H9 (cell line): ENCODE results near the gene THSD7A. TPM values are rescaled to one million over a fixed set of nuclear protein-coding genes. Genes with fewer than 3 reads are reported as not detected.

ENCODE experiments used
- DNase-seq: peaks from one replicate; pipeline ENCODE4 v3.0.0-alpha.2; 2017
- H2AFZ ChIP-seq: one replicate; pipeline ENCODE4 v1.6.1; 2013; ENCODE audit warnings: mild to moderate bottlenecking, low read length, control low read depth, moderate library complexity
- H2AK5ac ChIP-seq: 2 replicates; pipeline ENCODE4 v1.6.1; 2013; ENCODE audit warnings: low read length, control low read depth, mixed read lengths; ENCODE audit not compliant: insufficient read length
- H2BK120ac ChIP-seq: one replicate; pipeline ENCODE4 v1.6.1; 2013; ENCODE audit warnings: low read depth, mild to moderate bottlenecking, low read length, control low read depth, inconsistent platforms; ENCODE audit not compliant: poor library complexity, severe bottlenecking
- H2BK12ac ChIP-seq: 2 replicates; pipeline ENCODE4 v1.6.1; 2013; ENCODE audit warnings: low read length, control low read depth, mixed read lengths, low read depth; ENCODE audit not compliant: insufficient read length
- H2BK15ac ChIP-seq: 2 replicates; pipeline ENCODE4 v1.6.1; 2013; ENCODE audit warnings: low read depth, low read length, control low read depth
- H2BK20ac ChIP-seq: one replicate; pipeline ENCODE4 v1.6.1; 2013; ENCODE audit warnings: low read depth, mild to moderate bottlenecking, low read length, control low read depth, inconsistent platforms; ENCODE audit not compliant: poor library complexity, severe bottlenecking
- H2BK5ac ChIP-seq: 2 replicates; pipeline ENCODE4 v1.6.1; 2013; ENCODE audit warnings: low read length, control low read depth, mixed read lengths; ENCODE audit not compliant: insufficient read length
- H3K14ac ChIP-seq: 2 replicates; pipeline ENCODE4 v1.6.1; 2013; ENCODE audit warnings: low read length, control low read depth; ENCODE audit not compliant: insufficient read depth
- H3K18ac ChIP-seq: 2 replicates; pipeline ENCODE4 v1.6.1; 2013; ENCODE audit warnings: low read depth, mild to moderate bottlenecking, mixed read lengths, low read length, control low read depth; ENCODE audit not compliant: insufficient read length
- H3K23ac ChIP-seq: 2 replicates; pipeline ENCODE4 v1.6.1; 2013; ENCODE audit warnings: low read length, control low read depth, mixed read lengths, low read depth; ENCODE audit not compliant: insufficient read length
- H3K23me2 ChIP-seq: 2 replicates; pipeline ENCODE4 v1.6.1; 2013; ENCODE audit warnings: low read depth, mild to moderate bottlenecking, mixed read lengths, low read length, control low read depth; ENCODE audit not compliant: insufficient read length, poor library complexity, severe bottlenecking
- H3K27ac ChIP-seq: 2 replicates; pipeline ENCODE4 v1.5.1; 2013; ENCODE audit warnings: low read length, control low read depth, mixed read lengths, low read depth; ENCODE audit not compliant: insufficient read length
- H3K27me3 ChIP-seq: 2 replicates; pipeline ENCODE4 v1.6.1; 2013; ENCODE audit warnings: low read length, control low read depth, inconsistent platforms; ENCODE audit not compliant: insufficient read depth
- H3K4ac ChIP-seq: 2 replicates; pipeline ENCODE4 v1.6.1; 2013; ENCODE audit warnings: low read depth, mild to moderate bottlenecking, control low read depth, inconsistent platforms, low read length, moderate library complexity
- H3K4me1 ChIP-seq: 2 replicates; pipeline ENCODE4 v1.6.1; 2013; ENCODE audit warnings: low read length, control low read depth, inconsistent platforms; ENCODE audit not compliant: insufficient read depth
- H3K4me2 ChIP-seq: 2 replicates; pipeline ENCODE4 v1.6.1; 2013; ENCODE audit warnings: low read length, control low read depth, mixed read lengths; ENCODE audit not compliant: insufficient read length, insufficient read depth
- H3K56ac ChIP-seq: 2 replicates; pipeline ENCODE4 v1.6.1; 2013; ENCODE audit warnings: low read depth, mild to moderate bottlenecking, mixed read lengths, low read length, control low read depth; ENCODE audit not compliant: insufficient read length
- H3K79me1 ChIP-seq: 2 replicates; pipeline ENCODE4 v1.6.1; 2013; ENCODE audit warnings: low read depth, mild to moderate bottlenecking, moderate library complexity, low read length, control low read depth, inconsistent platforms; ENCODE audit not compliant: insufficient read depth, poor library complexity, severe bottlenecking
- H3K79me2 ChIP-seq: 2 replicates; pipeline ENCODE4 v1.6.1; 2013; ENCODE audit warnings: low read length, control low read depth, inconsistent platforms; ENCODE audit not compliant: insufficient read depth
- H3K9ac ChIP-seq: 2 replicates; pipeline ENCODE4 v1.6.1; 2013; ENCODE audit warnings: low read length, control low read depth, mixed read lengths; ENCODE audit not compliant: insufficient read length; ENCODE audit errors: extremely low read depth
- H3K9me3 ChIP-seq: one replicate; pipeline ENCODE4 v1.6.1; 2013; ENCODE audit warnings: low read depth, low read length, inconsistent platforms; ENCODE audit not compliant: control insufficient read depth
- H3T11ph ChIP-seq: one replicate; pipeline ENCODE4 v1.6.1; 2013; ENCODE audit warnings: mild to moderate bottlenecking, low read length, control low read depth, inconsistent platforms
- H4K20me1 ChIP-seq: one replicate; pipeline ENCODE4 v1.6.1; 2013; ENCODE audit not compliant: control insufficient read depth, insufficient read length, insufficient read depth
- H4K5ac ChIP-seq: 2 replicates; pipeline ENCODE4 v1.6.1; 2013; ENCODE audit warnings: low read depth, mild to moderate bottlenecking, mixed read lengths, low read length, control low read depth; ENCODE audit not compliant: insufficient read length
- H4K8ac ChIP-seq: replicated peaks from 2 replicates; pipeline ENCODE4 v1.6.1; 2013; ENCODE audit warnings: low read length, control low read depth, mixed read lengths, low read depth; ENCODE audit not compliant: insufficient read length
- H4K91ac ChIP-seq: 2 replicates; pipeline ENCODE4 v1.6.1; 2013; ENCODE audit warnings: low read depth, mild to moderate bottlenecking, moderate library complexity, mixed read lengths, low read length, control low read depth; ENCODE audit not compliant: insufficient read length
- H3K27ac Mint-ChIP-seq, 3 experiments: 2 replicates in 2 of 3; 3 replicates in 1 of 3; pipeline ENCODE4 v1.8.0; 2020 to 2021; ENCODE audit warnings: mixed read lengths in 3 of 3, mild to moderate bottlenecking in 1 of 3, moderate library complexity in 1 of 3
- H3K27me3 Mint-ChIP-seq: 2 replicates; pipeline ENCODE4 v1.8.0; 2021; ENCODE audit warnings: low read depth, mild to moderate bottlenecking, moderate library complexity, mixed read lengths
- H3K36me3 Mint-ChIP-seq, 3 experiments: 2 replicates in 2 of 3; 3 replicates in 1 of 3; pipeline ENCODE4 v1.8.0; 2020 to 2021; ENCODE audit warnings: low read depth in 3 of 3, mixed read lengths in 3 of 3; ENCODE audit not compliant: insufficient read depth in 1 of 3
- H3K4me1 Mint-ChIP-seq, 2 experiments: 2 replicates each; pipeline ENCODE4 v1.8.0; 2020; ENCODE audit warnings: mixed read lengths in 2 of 2
- H3K4me3 Mint-ChIP-seq, 2 experiments: 2 replicates in 1 of 2; 3 replicates in 1 of 2; pipeline ENCODE4 v1.8.0; 2020 to 2021; ENCODE audit warnings: mild to moderate bottlenecking in 2 of 2, mixed read lengths in 2 of 2, moderate library complexity in 1 of 2
- H3K9me3 Mint-ChIP-seq, 2 experiments: 2 replicates in 1 of 2; 3 replicates in 1 of 2; pipeline ENCODE4 v1.8.0; 2020; ENCODE audit warnings: mild to moderate bottlenecking in 2 of 2, mixed read lengths in 2 of 2, moderate library complexity in 1 of 2
- WGBS: extraction: QIAGEN DNeasy Blood & Tissue Kit; methylation state at CpG from one replicate; pipeline ENCODE4 v1.1.7; 2013; ENCODE audit warnings: missing lambda C conversion rate, low lambda C conversion rate, mixed read lengths; ENCODE audit not compliant: insufficient read length; ENCODE audit errors: extremely low coverage; 5-methylcytosine and 5-hydroxymethylcytosine counted together
- total RNA-seq: library from RNA; stranded (reverse); gene quantifications from 2 replicates; pipeline ENCODE4 v1.2.1, GENCODE V29; 2021
- TF ChIP-seq, protein P1 (sequence below): fragments of 200-600 bp; sonication (generic); conservative IDR thresholded peaks from 3 replicates; pipeline ENCODE4 v1.8.0; 2021; ENCODE audit warnings: antibody characterized with exemption, mild to moderate bottlenecking

THSD7A gene
- total RNA-seq, 1 experiment from 2014 or later: 0.42 TPM

DNA sequence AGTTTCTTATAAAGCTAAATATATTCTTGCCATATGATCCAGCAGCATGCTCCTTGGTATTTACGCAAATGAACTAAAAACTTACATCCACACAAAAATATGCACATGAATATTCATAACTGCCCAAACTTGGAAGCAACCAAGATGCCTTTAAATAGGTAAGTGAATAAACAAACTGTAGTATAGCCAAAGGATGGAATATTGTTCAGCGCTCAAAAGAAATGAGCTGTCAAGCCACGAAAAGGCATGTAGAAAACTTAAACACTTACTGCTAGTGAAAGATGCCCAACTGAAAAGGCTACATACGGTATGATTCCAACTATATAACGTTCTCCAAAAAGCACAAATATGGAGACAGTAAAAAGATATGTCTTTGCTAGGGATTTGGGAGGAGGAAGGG, 12.7 kb downstream of the THSD7A start:
- Histone ChIP-seq H3K27me3 (no peaks in the 10 kb centered on the region), H2BK12ac (no peak overlapping the region), H3K4me2 (no peak overlapping the region), H3K27ac (no peak overlapping the region), H3K23me2 (no peaks in the 10 kb centered on the region), H4K20me1 (no peaks in the 10 kb centered on the region), H3K79me1 (no peaks in the 10 kb centered on the region), H4K91ac (no peak overlapping the region), H2BK120ac (no peak overlapping the region), H3K9me3 (no peaks in the 10 kb centered on the region), H3K14ac (no peak overlapping the region), H4K5ac (no peak overlapping the region), H3K18ac (no peak overlapping the region), H3K4ac (no peak overlapping the region), H3T11ph (no peak overlapping the region), H2BK15ac (no peak overlapping the region), H2AK5ac (no peak overlapping the region), H3K23ac (no peak overlapping the region), H2AFZ (no peak overlapping the region), H3K56ac (no peak overlapping the region), H3K79me2 (no peaks in the 10 kb centered on the region), H3K9ac (no peak overlapping the region), H3K4me1 (no peaks in the 10 kb centered on the region), H2BK20ac (no peak overlapping the region), H2BK5ac (no peak overlapping the region), H4K8ac (no peak overlapping the region)
- Mint-ChIP-seq H3K36me3 (peaks cover 0 to 2% (median 0%) of the 10 kb centered on the region in 3 experiments; a peak in 1 of 7 replicates), H3K4me3 (no peak overlapping the region), H3K27ac (no peak overlapping the region), H3K27me3 (no peaks in the 10 kb centered on the region), H3K4me1 (peaks cover 9% of the 10 kb centered on the region in 2 experiments), H3K9me3 (no peaks in the 10 kb centered on the region; a peak in 1 of 5 replicates)
- WGBS: no CpG with 5 or more reads among the region's 5 CpGs
- TF ChIP-seq, protein P1, sequence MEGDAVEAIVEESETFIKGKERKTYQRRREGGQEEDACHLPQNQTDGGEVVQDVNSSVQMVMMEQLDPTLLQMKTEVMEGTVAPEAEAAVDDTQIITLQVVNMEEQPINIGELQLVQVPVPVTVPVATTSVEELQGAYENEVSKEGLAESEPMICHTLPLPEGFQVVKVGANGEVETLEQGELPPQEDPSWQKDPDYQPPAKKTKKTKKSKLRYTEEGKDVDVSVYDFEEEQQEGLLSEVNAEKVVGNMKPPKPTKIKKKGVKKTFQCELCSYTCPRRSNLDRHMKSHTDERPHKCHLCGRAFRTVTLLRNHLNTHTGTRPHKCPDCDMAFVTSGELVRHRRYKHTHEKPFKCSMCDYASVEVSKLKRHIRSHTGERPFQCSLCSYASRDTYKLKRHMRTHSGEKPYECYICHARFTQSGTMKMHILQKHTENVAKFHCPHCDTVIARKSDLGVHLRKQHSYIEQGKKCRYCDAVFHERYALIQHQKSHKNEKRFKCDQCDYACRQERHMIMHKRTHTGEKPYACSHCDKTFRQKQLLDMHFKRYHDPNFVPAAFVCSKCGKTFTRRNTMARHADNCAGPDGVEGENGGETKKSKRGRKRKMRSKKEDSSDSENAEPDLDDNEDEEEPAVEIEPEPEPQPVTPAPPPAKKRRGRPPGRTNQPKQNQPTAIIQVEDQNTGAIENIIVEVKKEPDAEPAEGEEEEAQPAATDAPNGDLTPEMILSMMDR: no peak
- no peak for DNase-seq
